Breast epithelium (tissue), 3 donors: ENCODE measurements around the gene DHCR24.

ENCODE experiments used
- CTCF ChIP-seq, 3 donors: fragments of 450-650 bp; IDR thresholded peaks; one replicate each; pipeline ENCODE4 v1.5.1; 2016 to 2017; ENCODE audit warnings: antibody characterized with exemption in 3 of 3, mild to moderate bottlenecking in 3 of 3, moderate library complexity in 3 of 3
- POLR2A ChIP-seq: fragments of 450-650 bp; IDR thresholded peaks from one replicate; pipeline ENCODE4 v1.6.1; 2016; ENCODE audit warnings: antibody characterized with exemption, mild to moderate bottlenecking, moderate library complexity

GRCh38 chr1:54814126-54814498, 72.9 kb downstream of the DHCR24 start:
- TF ChIP-seq CTCF (IDR thresholded peaks at IDR 0.05) (no peak), POLR2A (no peak)
